Chondrocyte (in vitro differentiated cells): ENCODE results near the gene TSPAN13. TPM values are rescaled to one million over a fixed set of nuclear protein-coding genes. Genes with fewer than 3 reads are reported as not detected.

Source experiments
- DNase-seq: peaks from one replicate; pipeline ENCODE4 v3.0.0; 2021; ENCODE audit warnings: mixed read lengths, low spot score
- H3K27ac Mint-ChIP-seq: one replicate; pipeline ENCODE4 v1.8.0; 2021; ENCODE audit warnings: mild to moderate bottlenecking, moderate library complexity, mixed read lengths; ENCODE audit not compliant: unreplicated experiment
- H3K27me3 Mint-ChIP-seq: 2 replicates; pipeline ENCODE4 v1.8.0; 2021; ENCODE audit warnings: low read depth, mixed read lengths
- H3K36me3 Mint-ChIP-seq: 2 replicates; pipeline ENCODE4 v1.8.0; 2021; ENCODE audit warnings: low read depth, mixed read lengths
- H3K4me1 Mint-ChIP-seq: 2 replicates; pipeline ENCODE4 v1.8.0; 2021; ENCODE audit warnings: low read depth, mild to moderate bottlenecking, mixed read lengths
- H3K4me3 Mint-ChIP-seq: one replicate; pipeline ENCODE4 v1.8.0; 2021; ENCODE audit warnings: mild to moderate bottlenecking, moderate library complexity, mixed read lengths; ENCODE audit not compliant: unreplicated experiment
- H3K9me3 Mint-ChIP-seq: 2 replicates; pipeline ENCODE4 v1.8.0; 2021; ENCODE audit warnings: low read depth, mixed read lengths
- CTCF ChIP-seq: fragments of 200-600 bp; sonication (generic); IDR thresholded peaks from 2 replicates; pipeline ENCODE4 v1.5.0; 2021; ENCODE audit warnings: antibody characterized with exemption, mild to moderate bottlenecking, moderate library complexity
- total RNA-seq: library from RNA; stranded (reverse); gene quantifications from 3 replicates; pipeline ENCODE4 v1.2.1, GENCODE V29; 2021

Gene TSPAN13
- total RNA-seq, 1 donor from 2014 or later: 21.0 TPM

GRCh38 chr7:16724344-16724743 lies 29.2 kb upstream of the TSPAN13 start:
- H3K4me1 Mint-ChIP-seq: peaks cover 11% of the 10 kb centered on the region
- DNase-seq: no peak
- no peaks in the 10 kb centered on the region for H3K27me3 Mint-ChIP-seq
- no peaks in the 10 kb centered on the region for H3K36me3 Mint-ChIP-seq
- no peak overlapping the region for H3K4me3 Mint-ChIP-seq
- H3K27ac Mint-ChIP-seq: no peak overlapping the region
- TF ChIP-seq CTCF: no peak
- H3K9me3 Mint-ChIP-seq: no peaks in the 10 kb centered on the region

GRCh38 chr7:16726189-16726588 lies 27.4 kb upstream of the TSPAN13 start:
- Mint-ChIP-seq H3K4me1 (peaks cover 11% of the 10 kb centered on the region), H3K4me3 (no peak overlapping the region), H3K27me3 (no peaks in the 10 kb centered on the region), H3K36me3 (no peaks in the 10 kb centered on the region), H3K9me3 (no peaks in the 10 kb centered on the region), H3K27ac (no peak overlapping the region)
- DNase-seq: no peak
- TF ChIP-seq CTCF: no peak

GRCh38 chr7:16727736-16728135 lies 25.8 kb upstream of the TSPAN13 start:
- no peaks in the 10 kb centered on the region for H3K27me3 Mint-ChIP-seq
- H3K4me1 Mint-ChIP-seq: peaks cover 9% of the 10 kb centered on the region
- no peak for TF ChIP-seq CTCF
- DNase-seq: no peak
- no peak overlapping the region for H3K4me3 Mint-ChIP-seq
- no peak overlapping the region for H3K27ac Mint-ChIP-seq
- H3K9me3 Mint-ChIP-seq: no peaks in the 10 kb centered on the region
- H3K36me3 Mint-ChIP-seq: no peaks in the 10 kb centered on the region

- no peak for TF ChIP-seq CTCF
- Mint-ChIP-seq H3K27ac (no peak overlapping the region), H3K9me3 (no peaks in the 10 kb centered on the region), H3K27me3 (no peaks in the 10 kb centered on the region), H3K4me3 (no peak overlapping the region), H3K4me1 (peaks cover 4% of the 10 kb centered on the region), H3K36me3 (no peaks in the 10 kb centered on the region)
- no peak for DNase-seq
Measured at GRCh38 chr7:16728811-16729210, 24.7 kb upstream of the TSPAN13 start.

GRCh38 chr7:16729541-16729940 lies 24.0 kb upstream of the TSPAN13 start:
- H3K9me3 Mint-ChIP-seq: no peaks in the 10 kb centered on the region
- no peak for DNase-seq
- no peaks in the 10 kb centered on the region for H3K36me3 Mint-ChIP-seq
- H3K4me1 Mint-ChIP-seq: no peaks in the 10 kb centered on the region
- H3K27ac Mint-ChIP-seq: no peak overlapping the region
- H3K4me3 Mint-ChIP-seq: no peak overlapping the region
- no peaks in the 10 kb centered on the region for H3K27me3 Mint-ChIP-seq
- TF ChIP-seq CTCF: no peak
